H1 (cell line): ENCODE results near the gene VPS52. TPM values are rescaled to one million over a fixed set of nuclear protein-coding genes. Genes with fewer than 3 reads are reported as not detected.
A peak's percentile ranks its signal among the peaks of the same experiment; 100 is the strongest.

Source experiments
- MAFK ChIP-seq: IDR thresholded peaks from 2 replicates; pipeline ENCODE4 v1.6.1; 2012; ENCODE audit warnings: low read depth, mild to moderate bottlenecking, improper control_type of control experiment, low read length
- SRF ChIP-seq: IDR thresholded peaks from 2 replicates; pipeline ENCODE4 v1.6.1; 2011; ENCODE audit warnings: mild to moderate bottlenecking, low read depth, low read length, moderate library complexity
- polyA plus RNA-seq, 7 experiments: library from polyadenylated mRNA; depleted of rRNA in 3 of 7; stranded (reverse) in 5 of 7; unstranded in 2 of 7; fragments of >200 nt in 5 of 7; fragments of 200-250 nt in 2 of 7; gene quantifications; 1 replicate in 5 of 7; 2 replicates in 1 of 7; 4 replicates in 1 of 7; pipeline versions ENCODE4 v1.2.1 to v1.2.3, GENCODE V29; 2011 to 2013; ENCODE audit warnings: missing spikeins in 2 of 7, mixed read lengths in 2 of 7
- total RNA-seq: library from RNA; stranded (reverse); fragmentation: NEBNext Ultra II Directional; extraction: Animal tissue kit (Norgen Biotek cat#: 25700); gene quantifications from 2 replicates; pipeline ENCODE4 v1.2.1, GENCODE V29; 2021
- TF ChIP-seq, protein P1 (sequence below): IDR thresholded peaks from 2 replicates; pipeline ENCODE4 v1.6.1; 2012; ENCODE audit warnings: inconsistent platforms
- TF ChIP-seq, protein P2 (sequence below): IDR thresholded peaks from 2 replicates; pipeline ENCODE4 v1.6.1; 2011; ENCODE audit warnings: low read length, improper control_type of control experiment

Gene VPS52
- total and polyA plus RNA-seq, 2 of the 8 experiments (the other 6 are each of a cell fraction or from before 2014, with no cell fraction given), result 36.5 to 86.3 TPM

DNA sequence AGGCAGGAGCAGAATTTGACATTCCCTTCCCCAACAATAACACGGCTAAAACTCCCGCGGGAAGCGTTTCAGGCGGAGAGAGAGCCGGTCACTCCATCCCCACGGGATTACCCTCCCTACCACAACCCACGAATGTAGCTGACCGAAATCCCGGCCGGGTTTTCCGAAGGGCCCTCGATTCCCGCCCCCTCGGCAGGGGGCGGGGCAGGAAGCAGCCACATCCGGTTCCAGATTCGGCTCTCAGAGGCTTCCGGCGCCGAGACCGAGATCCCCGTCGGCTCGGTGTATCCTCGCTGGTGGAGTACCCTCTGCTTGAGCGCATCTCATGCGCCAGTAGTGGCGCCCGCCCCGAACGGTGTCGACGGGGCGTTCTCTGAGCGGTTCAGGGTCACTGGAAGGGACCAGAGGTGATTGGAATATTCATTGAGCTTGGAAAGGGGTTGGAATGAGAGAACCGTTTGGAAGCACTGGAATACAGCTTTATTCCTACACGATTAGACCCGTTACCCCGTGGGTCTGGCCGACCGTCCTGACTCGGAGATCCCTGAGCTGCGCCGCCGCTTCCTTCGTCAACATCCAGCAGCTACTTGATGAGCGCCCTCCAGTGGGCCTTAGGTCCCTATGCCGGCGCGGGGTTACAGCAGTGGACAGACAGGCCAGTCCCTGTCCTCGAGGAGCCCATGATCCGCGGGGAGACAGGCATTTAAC lies 27.7 kb upstream of the VPS52 start (continued):
- TF ChIP-seq, protein P1, sequence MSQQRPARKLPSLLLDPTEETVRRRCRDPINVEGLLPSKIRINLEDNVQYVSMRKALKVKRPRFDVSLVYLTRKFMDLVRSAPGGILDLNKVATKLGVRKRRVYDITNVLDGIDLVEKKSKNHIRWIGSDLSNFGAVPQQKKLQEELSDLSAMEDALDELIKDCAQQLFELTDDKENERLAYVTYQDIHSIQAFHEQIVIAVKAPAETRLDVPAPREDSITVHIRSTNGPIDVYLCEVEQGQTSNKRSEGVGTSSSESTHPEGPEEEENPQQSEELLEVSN, result peak; percentile 52
- TF ChIP-seq, protein P2, sequence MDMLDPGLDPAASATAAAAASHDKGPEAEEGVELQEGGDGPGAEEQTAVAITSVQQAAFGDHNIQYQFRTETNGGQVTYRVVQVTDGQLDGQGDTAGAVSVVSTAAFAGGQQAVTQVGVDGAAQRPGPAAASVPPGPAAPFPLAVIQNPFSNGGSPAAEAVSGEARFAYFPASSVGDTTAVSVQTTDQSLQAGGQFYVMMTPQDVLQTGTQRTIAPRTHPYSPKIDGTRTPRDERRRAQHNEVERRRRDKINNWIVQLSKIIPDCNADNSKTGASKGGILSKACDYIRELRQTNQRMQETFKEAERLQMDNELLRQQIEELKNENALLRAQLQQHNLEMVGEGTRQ, result no peak
- no peak for TF ChIP-seq MAFK
- no peak for TF ChIP-seq SRF
- TF ChIP-seq, all 59 proteins: peak for 22
